HUES6 (cell line): Measurements from ENCODE around the gene CPNE9.

Experiments
- H3K27ac ChIP-seq: 2 replicates; pipeline ENCODE4 v1.7.0; 2013; ENCODE audit warnings: low read depth, mild to moderate bottlenecking, low read length, inconsistent platforms
- H3K27me3 ChIP-seq: 2 replicates; pipeline ENCODE4 v1.6.1; 2013; ENCODE audit warnings: low read length; ENCODE audit not compliant: control insufficient read depth, insufficient read depth
- H3K36me3 ChIP-seq: 2 replicates; pipeline ENCODE4 v1.6.1; 2013; ENCODE audit warnings: low read length; ENCODE audit not compliant: control insufficient read depth, insufficient read depth
- H3K4me1 ChIP-seq: 2 replicates; pipeline ENCODE4 v1.6.1; 2013; ENCODE audit warnings: low read length; ENCODE audit not compliant: control insufficient read depth, insufficient read depth
- H3K4me3 ChIP-seq: 2 replicates; pipeline ENCODE4 v1.5.1; 2013; ENCODE audit warnings: low read depth, low read length
- H3K9ac ChIP-seq: one replicate; pipeline ENCODE4 v1.6.1; 2013; ENCODE audit warnings: mild to moderate bottlenecking, low read length
- H3K9me3 ChIP-seq: 2 replicates; pipeline ENCODE4 v1.6.1; 2013; ENCODE audit warnings: low read depth, low read length; ENCODE audit not compliant: control insufficient read depth, insufficient read depth

Gene CPNE9

GRCh38 chr3:9676785-9677184, 26.8 kb upstream of the CPNE9 start:
- H3K9me3 ChIP-seq: no peaks in the 10 kb centered on the region
- peaks cover 79% of the 10 kb centered on the region for H3K36me3 ChIP-seq
- H3K27me3 ChIP-seq: no peaks in the 10 kb centered on the region
- H3K27ac ChIP-seq: no peak overlapping the region
- H3K9ac ChIP-seq: no peak overlapping the region
- H3K4me3 ChIP-seq: no peak overlapping the region
- H3K4me1 ChIP-seq: no peaks in the 10 kb centered on the region

- Histone ChIP-seq H3K4me3 (no peak overlapping the region), H3K27me3 (no peaks in the 10 kb centered on the region), H3K27ac (no peak overlapping the region), H3K36me3 (peaks cover 73% of the 10 kb centered on the region), H3K9ac (no peak overlapping the region), H3K4me1 (no peaks in the 10 kb centered on the region), H3K9me3 (no peaks in the 10 kb centered on the region)
These were observed 25.1 kb upstream of the CPNE9 start for GRCh38 chr3:9678493-9678892.

GRCh38 chr3:9679476-9680080, 24.1 kb upstream of the CPNE9 start:
- Histone ChIP-seq H3K36me3 (peaks cover 76% of the 10 kb centered on the region), H3K9ac (no peak overlapping the region), H3K27me3 (no peaks in the 10 kb centered on the region), H3K4me1 (no peaks in the 10 kb centered on the region), H3K4me3 (no peak overlapping the region), H3K27ac (no peak overlapping the region), H3K9me3 (no peaks in the 10 kb centered on the region)

- Histone ChIP-seq H3K36me3 (peaks cover 86% of the 10 kb centered on the region), H3K27me3 (no peaks in the 10 kb centered on the region), H3K27ac (no peak overlapping the region), H3K9me3 (no peaks in the 10 kb centered on the region), H3K4me1 (no peaks in the 10 kb centered on the region), H3K4me3 (no peak overlapping the region), H3K9ac (no peak overlapping the region)
These were observed 22.5 kb upstream of the CPNE9 start for GRCh38 chr3:9681011-9681722.

GRCh38 chr3:9681723-9682081, 21.9 kb upstream of the CPNE9 start:
- Histone ChIP-seq H3K27me3 (no peaks in the 10 kb centered on the region), H3K27ac (no peak overlapping the region), H3K4me1 (no peaks in the 10 kb centered on the region), H3K9me3 (no peaks in the 10 kb centered on the region), H3K4me3 (no peak overlapping the region), H3K9ac (no peak overlapping the region), H3K36me3 (peaks cover 91% of the 10 kb centered on the region)

GRCh38 chr3:9682096-9682495, 21.5 kb upstream of the CPNE9 start:
- peaks cover 91% of the 10 kb centered on the region for H3K36me3 ChIP-seq
- H3K4me1 ChIP-seq: no peaks in the 10 kb centered on the region
- no peak overlapping the region for H3K4me3 ChIP-seq
- H3K9me3 ChIP-seq: no peaks in the 10 kb centered on the region
- no peak overlapping the region for H3K9ac ChIP-seq
- no peak overlapping the region for H3K27ac ChIP-seq
- no peaks in the 10 kb centered on the region for H3K27me3 ChIP-seq

GRCh38 chr3:9683426-9683825, 20.2 kb upstream of the CPNE9 start:
- no peak overlapping the region for H3K4me3 ChIP-seq
- no peaks in the 10 kb centered on the region for H3K4me1 ChIP-seq
- no peaks in the 10 kb centered on the region for H3K9me3 ChIP-seq
- no peaks in the 10 kb centered on the region for H3K27me3 ChIP-seq
- no peak overlapping the region for H3K9ac ChIP-seq
- peaks cover 89% of the 10 kb centered on the region for H3K36me3 ChIP-seq
- no peak overlapping the region for H3K27ac ChIP-seq

GRCh38 chr3:9685216-9686049, 18.2 kb upstream of the CPNE9 start:
- no peak overlapping the region for H3K4me3 ChIP-seq
- H3K36me3 ChIP-seq: peaks cover 90% of the 10 kb centered on the region
- no peaks in the 10 kb centered on the region for H3K9me3 ChIP-seq
- H3K27ac ChIP-seq: no peak overlapping the region
- H3K9ac ChIP-seq: no peak overlapping the region
- H3K4me1 ChIP-seq: no peaks in the 10 kb centered on the region
- H3K27me3 ChIP-seq: no peaks in the 10 kb centered on the region

- Histone ChIP-seq H3K4me1 (no peaks in the 10 kb centered on the region), H3K9me3 (no peaks in the 10 kb centered on the region), H3K4me3 (no peak overlapping the region), H3K36me3 (peaks cover 92% of the 10 kb centered on the region), H3K27ac (no peak overlapping the region), H3K27me3 (no peaks in the 10 kb centered on the region), H3K9ac (no peak overlapping the region)
These were observed 17.5 kb upstream of the CPNE9 start for GRCh38 chr3:9686050-9686550.

- Histone ChIP-seq H3K4me3 (no peak overlapping the region), H3K9me3 (no peaks in the 10 kb centered on the region), H3K36me3 (peaks cover 90% of the 10 kb centered on the region), H3K27ac (no peak overlapping the region), H3K27me3 (no peaks in the 10 kb centered on the region), H3K4me1 (no peaks in the 10 kb centered on the region), H3K9ac (no peak overlapping the region)
These were observed 16.9 kb upstream of the CPNE9 start for GRCh38 chr3:9686703-9687102.

GRCh38 chr3:9687514-9687913, 16.1 kb upstream of the CPNE9 start:
- H3K9ac ChIP-seq: no peak overlapping the region
- H3K27me3 ChIP-seq: no peaks in the 10 kb centered on the region
- H3K36me3 ChIP-seq: peaks cover 89% of the 10 kb centered on the region
- no peaks in the 10 kb centered on the region for H3K4me1 ChIP-seq
- H3K9me3 ChIP-seq: no peaks in the 10 kb centered on the region
- no peak overlapping the region for H3K27ac ChIP-seq
- no peak overlapping the region for H3K4me3 ChIP-seq
